Activated naive CD8-positive, alpha-beta T cell (primary cell): ENCODE measurements around the gene PLEKHF1.
A peak's percentile ranks its signal among the peaks of the same experiment; 100 is the strongest.
"Not testable (repeated sequence)": the region's sequence is repeated elsewhere in the genome, so short reads cannot be mapped to it uniquely, and the experiment has no call there.

Experiments used
- H3K27ac Mint-ChIP-seq: one replicate; pipeline ENCODE4 v1.8.0; 2021; ENCODE audit warnings: mixed read lengths
- H3K27me3 Mint-ChIP-seq: one replicate; pipeline ENCODE4 v1.8.0; 2021; ENCODE audit warnings: mixed read lengths
- H3K36me3 Mint-ChIP-seq: one replicate; pipeline ENCODE4 v1.8.0; 2021; ENCODE audit warnings: mixed read lengths
- H3K4me1 Mint-ChIP-seq: one replicate; pipeline ENCODE4 v1.8.0; 2021; ENCODE audit warnings: low read depth, mixed read lengths
- H3K4me3 Mint-ChIP-seq: one replicate; pipeline ENCODE4 v1.8.0; 2021; ENCODE audit warnings: mild to moderate bottlenecking, mixed read lengths
- H3K9me3 Mint-ChIP-seq: one replicate; pipeline ENCODE4 v1.8.0; 2021; ENCODE audit warnings: low read depth, mixed read lengths

Gene PLEKHF1

GRCh38 chr19:29706635-29707034, 41.4 kb downstream of the PLEKHF1 start:
- peaks cover 70% of the 10 kb centered on the region for H3K4me1 Mint-ChIP-seq
- H3K9me3 Mint-ChIP-seq: no peaks in the 10 kb centered on the region
- H3K36me3 Mint-ChIP-seq: peaks cover 3% of the 10 kb centered on the region
- no peaks in the 10 kb centered on the region for H3K27me3 Mint-ChIP-seq
- H3K27ac Mint-ChIP-seq: peak overlapping the region; percentile 96
- H3K4me3 Mint-ChIP-seq: peak overlapping the region; percentile 17

GRCh38 chr19:29708554-29709439, 43.5 kb downstream of the PLEKHF1 start:
- H3K27ac Mint-ChIP-seq: peak overlapping the region; percentile 86
- no peaks in the 10 kb centered on the region for H3K9me3 Mint-ChIP-seq
- peak overlapping the region; percentile 42 for H3K4me3 Mint-ChIP-seq
- no peaks in the 10 kb centered on the region for H3K27me3 Mint-ChIP-seq
- peaks cover 87% of the 10 kb centered on the region for H3K4me1 Mint-ChIP-seq
- peaks cover 4% of the 10 kb centered on the region for H3K36me3 Mint-ChIP-seq

- Mint-ChIP-seq H3K4me3 (peak overlapping the region; percentile 38), H3K4me1 (peaks cover 89% of the 10 kb centered on the region), H3K27ac (peak overlapping the region; percentile 95)
- not testable (repeated sequence) for H3K36me3 Mint-ChIP-seq, H3K9me3 Mint-ChIP-seq, H3K27me3 Mint-ChIP-seq
Observed at GRCh38 chr19:29709440-29709798, 44.2 kb downstream of the PLEKHF1 start.

GRCh38 chr19:29711584-29712132, 46.4 kb downstream of the PLEKHF1 start:
- Mint-ChIP-seq H3K27me3 (no peaks in the 10 kb centered on the region), H3K4me3 (peak overlapping the region; percentile 94), H3K4me1 (peaks cover 85% of the 10 kb centered on the region), H3K9me3 (no peaks in the 10 kb centered on the region), H3K36me3 (peaks cover 4% of the 10 kb centered on the region), H3K27ac (peak overlapping the region; percentile 95)

GRCh38 chr19:29712744-29713516, 47.7 kb downstream of the PLEKHF1 start:
- Mint-ChIP-seq H3K27me3 (no peaks in the 10 kb centered on the region), H3K27ac (peak overlapping the region; percentile 95), H3K4me3 (peak overlapping the region; percentile 94), H3K36me3 (peaks cover 2% of the 10 kb centered on the region), H3K4me1 (peaks cover 76% of the 10 kb centered on the region), H3K9me3 (no peaks in the 10 kb centered on the region)

GRCh38 chr19:29714371-29714952, 49.2 kb downstream of the PLEKHF1 start:
- Mint-ChIP-seq H3K27me3 (no peaks in the 10 kb centered on the region), H3K9me3 (no peaks in the 10 kb centered on the region), H3K4me1 (peaks cover 65% of the 10 kb centered on the region), H3K36me3 (peaks cover 2% of the 10 kb centered on the region), H3K27ac (peak overlapping the region; percentile 95), H3K4me3 (peak overlapping the region; percentile 94)

- Mint-ChIP-seq H3K36me3 (peaks cover 2% of the 10 kb centered on the region), H3K4me1 (peaks cover 59% of the 10 kb centered on the region), H3K27me3 (no peaks in the 10 kb centered on the region), H3K9me3 (no peaks in the 10 kb centered on the region), H3K4me3 (peak within 1 kb of the TSS; percentile 94), H3K27ac (peak within 1 kb of the TSS; percentile 97)
Observed at GRCh38 chr19:29714953-29715700, 49.9 kb downstream of the PLEKHF1 start, which contains the start of gene C19orf12. TSS of gene C19orf12 (minus strand) at chr19:29715261. CDS start at chr19:29708413, 6,848 bp downstream.

GRCh38 chr19:29715701-29716581, 50.7 kb downstream of the PLEKHF1 start:
- Mint-ChIP-seq H3K36me3 (peaks cover 2% of the 10 kb centered on the region), H3K4me3 (peak overlapping the region; percentile 93), H3K4me1 (peaks cover 50% of the 10 kb centered on the region), H3K27me3 (no peaks in the 10 kb centered on the region), H3K27ac (peak overlapping the region; percentile 97), H3K9me3 (no peaks in the 10 kb centered on the region)

- Mint-ChIP-seq H3K36me3 (no peaks in the 10 kb centered on the region), H3K27me3 (no peaks in the 10 kb centered on the region), H3K4me3 (no peak overlapping the region), H3K27ac (no peak overlapping the region), H3K9me3 (no peaks in the 10 kb centered on the region), H3K4me1 (peaks cover 39% of the 10 kb centered on the region)
Observed at GRCh38 chr19:29717051-29717450, 51.8 kb downstream of the PLEKHF1 start.

GRCh38 chr19:29724102-29724641, 58.9 kb downstream of the PLEKHF1 start:
- Mint-ChIP-seq H3K4me3 (peak overlapping the region; percentile 67), H3K4me1 (peaks cover 16% of the 10 kb centered on the region), H3K27ac (peak overlapping the region; percentile 70), H3K36me3 (no peaks in the 10 kb centered on the region), H3K27me3 (no peaks in the 10 kb centered on the region), H3K9me3 (no peaks in the 10 kb centered on the region)

- H3K4me1 Mint-ChIP-seq: peaks cover 16% of the 10 kb centered on the region
- H3K27ac Mint-ChIP-seq: no peak overlapping the region
- H3K27me3 Mint-ChIP-seq: no peaks in the 10 kb centered on the region
- H3K9me3 Mint-ChIP-seq: no peaks in the 10 kb centered on the region
- H3K36me3 Mint-ChIP-seq: no peaks in the 10 kb centered on the region
- peak overlapping the region; percentile 67 for H3K4me3 Mint-ChIP-seq
Observed at GRCh38 chr19:29724746-29725145, 59.5 kb downstream of the PLEKHF1 start.
